ENCODE measurements around the gene PDZD2.

Gene PDZD2

DNA sequence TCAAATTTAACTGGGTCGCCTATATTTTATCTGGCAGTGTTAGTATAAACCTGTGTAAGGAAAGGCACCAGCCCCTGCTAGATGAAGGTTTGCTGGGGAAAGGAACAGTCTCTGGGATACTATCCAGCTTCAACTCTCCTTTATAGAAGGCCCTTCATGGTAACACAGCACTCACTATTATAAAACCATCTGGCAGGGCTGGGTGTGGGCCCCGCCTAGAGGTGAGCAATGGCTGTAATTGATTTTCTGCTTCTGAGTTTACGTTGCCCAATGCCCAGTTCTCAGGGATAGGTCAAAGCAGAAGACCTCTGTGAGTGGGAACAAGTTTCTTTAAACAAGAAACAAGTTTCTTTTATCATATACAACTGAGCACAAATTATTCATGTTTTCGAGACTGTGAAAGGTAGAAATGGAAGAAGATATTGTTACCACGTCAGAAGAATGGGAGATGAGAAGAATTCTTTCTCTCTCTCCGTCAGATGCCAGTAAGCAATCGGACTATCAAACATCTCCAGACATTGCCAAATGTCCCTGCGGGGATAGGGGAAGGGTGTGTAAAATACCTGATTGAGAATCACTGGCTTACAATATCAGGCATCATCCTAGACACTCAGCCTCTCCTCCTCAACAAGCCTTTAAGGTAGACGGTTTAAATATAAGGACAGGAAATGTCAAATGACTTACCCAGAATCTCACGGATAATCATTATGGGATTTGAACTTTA lies 205.9 kb downstream of the PDZD2 start:
- DNase-seq, result no peak

DNA sequence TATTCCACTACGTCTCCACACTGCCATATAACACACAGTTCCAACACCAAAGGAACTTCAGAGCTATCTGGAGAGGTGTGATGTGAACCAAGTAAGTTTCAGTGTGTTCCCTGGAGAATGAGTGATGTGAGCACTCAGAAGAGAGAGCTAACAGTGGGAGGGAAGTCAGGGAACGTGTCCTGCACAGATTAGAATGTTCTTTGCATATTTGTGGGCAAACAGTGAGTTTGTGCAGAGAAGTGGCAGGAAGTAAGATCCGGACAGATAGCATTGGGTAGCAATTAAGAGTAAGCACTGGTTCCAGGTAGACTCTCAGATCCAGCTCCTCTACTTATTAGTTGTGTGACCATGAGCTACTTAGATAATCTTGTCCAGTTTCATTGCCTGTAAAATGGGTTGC lies 206.4 kb downstream of the PDZD2 start:
- no peak for DNase-seq

GRCh38 chr5:31846934-31847333 lies 208.0 kb downstream of the PDZD2 start:
- DNase-seq, result no peak

DNA sequence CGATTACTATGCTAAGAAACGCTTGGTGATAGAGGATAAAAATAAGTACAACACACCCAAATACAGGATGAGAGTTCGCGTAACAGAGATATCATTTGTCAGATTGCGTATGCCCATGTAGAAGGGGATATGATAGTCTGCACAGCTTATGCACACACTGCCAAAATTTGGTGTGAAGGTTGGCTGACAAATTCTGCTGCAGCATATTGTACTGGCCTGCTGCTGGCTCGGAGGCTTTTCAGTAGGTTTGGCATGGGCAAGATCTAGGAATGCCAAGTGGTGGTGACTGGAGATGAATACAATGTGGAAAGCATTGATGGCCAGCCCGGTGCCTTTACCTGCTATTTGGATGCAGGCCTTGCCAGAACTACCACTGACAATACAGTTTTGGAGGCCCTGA lies 208.4 kb downstream of the PDZD2 start:
- no peak for DNase-seq

- DNase-seq, result no peak
Measured at GRCh38 chr5:31850981-31851689, 212.2 kb downstream of the PDZD2 start.

DNA sequence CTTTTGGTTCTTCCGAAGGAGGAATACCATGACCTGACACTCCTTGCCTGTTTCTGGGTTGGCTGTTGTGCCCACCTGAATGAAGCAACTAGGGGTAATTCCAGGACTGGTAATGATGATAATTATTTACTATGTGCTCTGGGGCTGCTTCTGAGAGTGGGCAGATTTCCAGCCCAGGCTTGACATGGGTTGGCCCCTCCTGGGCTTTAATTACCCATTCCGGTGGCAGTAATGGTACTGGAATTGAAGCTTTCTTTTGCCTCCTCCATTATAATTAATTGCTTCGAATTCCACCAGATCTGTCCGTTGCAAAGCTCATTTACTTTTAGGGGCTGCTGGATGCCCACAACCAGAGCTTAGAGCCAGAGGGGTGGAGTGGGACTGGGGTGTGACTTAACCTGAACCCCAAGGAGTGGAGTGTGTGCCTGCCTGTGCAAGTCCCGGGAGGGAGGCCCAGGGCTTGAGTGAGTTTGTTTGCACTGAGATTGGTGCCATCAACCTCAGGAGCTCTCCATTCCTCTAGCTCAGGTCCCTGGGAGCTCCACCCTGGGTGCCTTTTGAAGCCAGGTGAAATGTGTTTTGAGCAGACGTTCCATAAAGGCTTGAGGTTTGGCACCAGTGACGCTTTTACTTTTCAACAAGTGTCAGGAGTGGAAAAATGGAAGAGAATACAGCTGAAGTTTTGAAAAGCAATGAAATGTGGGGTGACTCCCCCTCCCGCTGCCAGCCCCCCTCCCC lies 214.6 kb downstream of the PDZD2 start:
- no peak for DNase-seq

DNA sequence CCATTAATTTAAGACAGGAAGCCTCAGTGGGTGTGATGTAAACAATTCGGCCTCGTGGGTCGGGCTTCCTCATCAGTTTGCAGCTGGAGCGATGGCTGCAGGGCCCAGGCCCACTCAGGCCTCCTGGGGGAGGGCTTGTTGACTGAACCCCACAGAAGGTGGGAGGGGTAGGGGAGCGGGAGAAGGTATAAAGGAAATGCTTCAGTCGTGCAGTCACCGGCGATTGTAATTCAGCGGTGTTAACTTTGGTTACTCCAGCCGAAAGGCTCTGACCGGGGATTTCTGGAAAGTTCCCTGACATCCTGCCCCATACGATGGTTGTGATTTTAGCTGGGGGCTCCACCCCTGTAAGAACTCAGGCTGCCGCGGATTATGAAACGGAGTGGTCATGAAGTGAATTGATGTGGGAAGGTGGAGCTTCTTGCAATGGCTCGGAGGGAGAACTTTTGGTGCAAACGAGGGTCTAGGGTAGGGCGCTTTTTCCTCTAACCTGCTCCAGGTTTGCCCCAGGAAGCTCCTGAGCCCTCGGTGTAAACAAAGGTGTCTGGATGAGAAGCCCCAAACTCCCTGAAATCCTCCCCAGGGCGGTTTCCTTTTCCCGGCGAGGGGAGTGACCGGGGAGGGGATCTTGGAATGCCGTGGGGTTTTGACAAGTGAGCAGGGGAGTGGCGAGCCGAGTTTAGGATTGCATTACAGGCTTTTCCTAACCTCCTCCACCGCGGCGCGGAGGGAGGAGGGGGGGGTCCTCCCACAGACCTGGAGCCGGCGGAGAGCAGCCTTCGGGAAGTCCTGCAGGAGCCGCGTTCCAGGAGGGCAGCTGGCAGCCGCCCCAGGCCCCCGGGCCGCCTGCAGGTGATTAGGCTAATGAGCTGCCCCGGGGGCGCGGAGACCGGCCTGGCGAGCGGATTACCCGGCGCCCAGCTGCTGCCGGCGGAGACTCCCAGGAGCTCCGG lies 215.5 kb downstream of the PDZD2 start:
- DNase-seq, result no peak

DNA sequence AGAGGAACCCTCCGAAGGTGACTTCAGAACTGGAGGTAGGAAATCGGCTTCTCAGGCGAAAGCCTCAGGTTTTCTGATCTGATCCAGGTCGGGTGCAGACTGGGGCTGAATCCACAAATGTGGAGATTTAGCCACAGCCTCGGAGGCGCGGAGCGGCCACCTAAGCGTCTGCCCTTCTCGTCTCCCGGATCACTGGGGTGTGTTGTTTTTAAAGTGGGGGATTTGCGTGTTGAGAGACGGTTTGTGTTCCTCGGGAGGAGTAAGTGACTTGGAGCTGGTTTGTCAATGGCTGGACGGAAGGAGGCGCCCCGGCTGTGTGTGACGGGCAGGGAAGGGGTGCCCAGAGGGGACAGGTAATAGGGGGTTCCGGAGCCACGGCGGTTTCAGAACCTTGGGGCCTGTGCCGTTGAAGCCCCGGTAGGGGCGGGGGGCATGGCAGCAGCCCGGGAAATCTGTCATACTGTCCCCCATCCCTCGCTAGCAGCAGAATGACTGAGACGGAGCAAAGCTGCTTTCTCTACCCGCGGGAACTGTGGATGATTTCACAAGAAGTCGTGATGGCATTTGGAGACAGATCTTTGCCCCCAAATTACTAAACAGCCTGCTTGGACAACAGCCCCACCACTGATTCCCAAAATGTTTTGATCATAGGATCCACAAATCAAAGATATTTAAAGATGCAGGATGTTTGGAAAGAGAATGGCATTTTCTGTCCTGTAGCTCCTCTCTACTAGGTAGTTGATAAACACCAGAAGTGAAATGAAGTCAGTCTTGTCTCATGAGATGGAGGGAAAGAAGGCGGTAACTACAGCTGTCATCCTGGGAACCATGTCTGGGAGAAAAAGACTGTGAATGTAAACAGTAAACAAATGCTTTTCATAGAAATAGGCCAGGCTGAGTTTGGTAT lies 216.5 kb downstream of the PDZD2 start:
- no peak for DNase-seq

DNA sequence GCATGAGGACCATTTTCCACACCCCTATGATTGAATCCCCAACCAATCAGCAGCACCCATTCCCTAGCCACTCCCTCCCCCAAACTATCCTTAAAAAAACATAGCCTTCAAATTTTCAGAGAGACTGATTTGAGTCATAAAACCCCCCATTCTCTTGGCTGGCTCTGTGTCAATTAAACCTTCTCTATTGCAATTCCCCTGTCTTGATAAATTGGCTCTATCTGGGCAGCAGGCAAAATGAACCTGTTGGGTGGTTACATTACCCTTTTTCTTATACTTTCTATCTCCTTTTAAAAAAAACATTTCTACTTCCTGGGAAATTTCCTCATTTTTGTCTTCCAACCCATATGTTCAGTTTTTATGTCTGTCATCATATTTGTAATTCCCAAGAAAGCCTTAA lies 220.2 kb downstream of the PDZD2 start:
- no peak for DNase-seq

DNA sequence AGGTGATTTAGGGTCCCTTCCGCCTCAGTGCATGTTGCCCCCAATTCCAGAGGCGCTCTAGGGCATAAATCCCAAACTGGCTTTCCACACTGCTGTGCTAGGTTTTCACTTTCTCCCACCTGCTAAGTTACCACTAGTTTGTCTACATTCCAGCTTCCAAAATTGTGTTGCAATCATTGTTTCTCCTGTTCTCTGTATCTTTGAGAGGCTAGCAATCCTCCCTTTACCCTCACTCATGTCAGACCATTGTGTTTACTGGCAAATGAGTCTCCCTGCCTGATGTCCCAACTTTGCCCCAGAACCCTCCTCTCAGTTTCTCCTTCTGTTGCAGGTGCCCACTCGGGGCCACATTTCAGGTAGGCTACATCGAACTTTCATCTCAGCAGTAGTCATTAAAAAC lies 221.3 kb downstream of the PDZD2 start:
- no peak for DNase-seq

- DNase-seq, result no peak
Measured at GRCh38 chr5:31860726-31861433, 221.9 kb downstream of the PDZD2 start.

DNA sequence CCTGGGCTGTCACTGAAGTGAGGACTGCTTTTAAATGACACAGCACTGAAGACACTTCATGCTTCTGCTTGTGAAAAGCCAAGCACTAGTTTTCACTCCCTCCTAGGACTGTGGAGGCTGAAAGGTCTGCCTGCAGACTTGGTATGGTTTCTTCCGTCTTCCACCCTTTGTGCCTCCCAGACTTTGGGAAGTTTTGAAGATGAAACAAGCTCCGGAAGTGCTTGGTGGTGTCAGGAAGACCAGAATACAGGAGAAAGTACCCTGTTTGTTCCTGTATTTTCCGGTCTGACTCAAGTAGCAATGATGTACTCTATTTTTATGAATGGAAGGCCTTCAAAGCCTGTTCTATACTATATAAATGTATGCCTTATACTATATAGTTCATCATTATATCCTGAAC lies 222.7 kb downstream of the PDZD2 start:
- DNase-seq, result no peak

- no peak for DNase-seq
Measured at GRCh38 chr5:31863991-31864411, 225.1 kb downstream of the PDZD2 start.

GRCh38 chr5:31866166-31866565 lies 227.2 kb downstream of the PDZD2 start:
- DNase-seq, result no peak

GRCh38 chr5:31867219-31867618 lies 228.3 kb downstream of the PDZD2 start:
- no peak for DNase-seq

GRCh38 chr5:31880449-31880848 lies 241.5 kb downstream of the PDZD2 start:
- no peak for DNase-seq

DNA sequence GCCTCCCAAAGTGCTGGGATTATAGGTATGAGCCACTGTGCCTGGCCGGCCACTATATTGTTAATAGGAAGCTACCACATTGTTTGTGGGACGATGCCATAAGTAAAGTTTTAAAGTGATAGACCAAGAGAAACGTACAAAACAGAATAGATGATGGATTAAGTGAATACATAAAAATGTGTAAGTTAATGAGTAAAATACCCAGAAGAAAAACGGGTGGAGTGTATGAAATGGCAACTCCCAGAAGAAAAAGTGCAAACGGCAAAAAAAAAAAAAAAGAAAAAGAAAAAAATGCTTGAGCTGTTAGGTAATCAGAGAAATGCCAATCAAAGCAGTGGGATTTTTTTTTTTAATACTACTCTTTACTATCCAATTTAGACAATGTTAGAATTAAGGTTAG lies 246.0 kb downstream of the PDZD2 start:
- no peak for DNase-seq

GRCh38 chr5:31886206-31886605 lies 247.3 kb downstream of the PDZD2 start:
- DNase-seq, result no peak

- no peak for DNase-seq
Measured at GRCh38 chr5:31887556-31887955, 248.6 kb downstream of the PDZD2 start.

- no peak for DNase-seq
Measured at GRCh38 chr5:31888564-31888963, 249.6 kb downstream of the PDZD2 start.

- DNase-seq, result no peak
Measured at GRCh38 chr5:31889001-31889561, 250.2 kb downstream of the PDZD2 start.

All from CD4-positive, alpha-beta T cell treated with Interleukin-12 subunit alpha and Interleukin-12 subunit beta, for 1 hour (primary cell).